Thyroid gland (tissue), 4 donors: ENCODE results near the gene SLC43A3. TPM values are rescaled to one million over a fixed set of nuclear protein-coding genes. Genes with fewer than 3 reads are reported as not detected.

Experiments used
- DNase-seq, 2 donors: peaks; one replicate each; pipeline ENCODE4 v3.0.0-alpha.2; 2019
- H3K27ac ChIP-seq, 3 donors: fragments of 200-600 bp; sonication (generic); 1 replicate in 2 of 3; 2 replicates in 1 of 3; pipeline ENCODE4 v1.5.1; 2016 to 2019; ENCODE audit warnings: mild to moderate bottlenecking in 1 of 3, moderate library complexity in 1 of 3
- H3K27me3 ChIP-seq: fragments of 200-600 bp; sonication (generic); one replicate; pipeline ENCODE4 v1.5.1; 2019
- H3K36me3 ChIP-seq, 2 donors: fragments of 200-600 bp; sonication (generic); one replicate each; pipeline ENCODE4 v1.5.1; 2016 to 2019
- H3K4me1 ChIP-seq, 2 donors: fragments of 200-600 bp; sonication (generic); one replicate each; pipeline ENCODE4 v1.5.1; 2017 to 2019
- H3K4me3 ChIP-seq, 3 donors: fragments of 200-600 bp; sonication (generic); replicated peaks in 1 of 3; 1 replicate in 2 of 3; 2 replicates in 1 of 3; pipeline ENCODE4 v1.5.1; 2016; ENCODE audit warnings: mild to moderate bottlenecking in 1 of 3
- H3K9me3 ChIP-seq: fragments of 200-600 bp; sonication (generic); one replicate; pipeline ENCODE4 v1.5.1; 2017
- CTCF ChIP-seq, 6 experiments: fragments of 200-600 bp in 3 of 6; fragments of 450-650 bp in 3 of 6; sonication (generic) in 3 of 6; IDR thresholded peaks; one replicate each; pipeline ENCODE4 v1.5.1; 2016 to 2019; ENCODE audit warnings: antibody characterized with exemption in 6 of 6, mild to moderate bottlenecking in 2 of 6, inconsistent platforms in 1 of 6, moderate library complexity in 1 of 6
- POLR2A ChIP-seq, 2 donors: fragments of 450-650 bp; IDR thresholded peaks; one replicate each; pipeline ENCODE4 v1.6.1; 2017; ENCODE audit warnings: antibody characterized with exemption in 2 of 2, mild to moderate bottlenecking in 2 of 2, moderate library complexity in 1 of 2
- WGBS, 2 donors: methylation state at CpG; one replicate each; pipeline ENCODE4 v1.1.5; 2017; 5-methylcytosine and 5-hydroxymethylcytosine counted together
- intact Hi-C: fragments of 100-400 bp; cut with DNase I; formaldehyde crosslinking; loops from one replicate; pipeline ENCODE4 v1.15.1; 2023
- total RNA-seq, 4 donors: library from RNA; depleted of rRNA; stranded (reverse); fragments of >200 nt; gene quantifications; one replicate each; pipeline ENCODE4 v1.2.3, GENCODE V29; 2016

SLC43A3 gene
- total RNA-seq, 4 donors from 2014 or later, result 124 to 321 (median 218) TPM

DNA sequence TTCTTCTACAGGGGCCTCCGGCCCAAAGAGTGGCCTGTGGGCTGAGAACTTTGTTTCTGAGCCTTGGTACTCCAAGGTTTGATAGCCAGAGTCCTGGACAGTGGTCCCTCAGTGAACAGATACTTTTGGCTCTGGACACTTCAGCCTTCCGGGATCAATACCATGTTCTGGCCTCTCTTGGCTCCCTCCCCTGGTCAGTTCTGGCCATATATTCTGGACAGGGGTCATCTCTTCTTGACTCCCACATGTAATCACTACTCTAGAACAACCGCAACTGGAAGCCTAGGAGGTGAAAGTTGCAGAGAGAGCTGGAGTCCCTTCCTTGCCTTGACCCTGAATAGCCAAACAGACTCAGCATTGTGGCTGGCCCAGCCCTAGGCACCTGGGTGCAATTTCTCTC, 35.7 kb upstream of the SLC43A3 start:
- Histone ChIP-seq H3K27me3 (no peaks in the 10 kb centered on the region), H3K9me3 (no peaks in the 10 kb centered on the region), H3K27ac (no peak overlapping the region), H3K36me3 (no peaks in the 10 kb centered on the region), H3K4me3 (no peak overlapping the region), H3K4me1 (peaks cover 26 to 42% of the 10 kb centered on the region in 2 donors)
- TF ChIP-seq POLR2A (IDR thresholded peaks at IDR 0.05), result no peak
- TF ChIP-seq CTCF (IDR thresholded peaks at IDR 0.05), result no peak
- intact Hi-C loops, result no loop called here
- DNase-seq, result no peak
- WGBS, 2 donors, result 67 to 92% methylated on average over 2 to 3 of the region's 3 CpGs

DNA sequence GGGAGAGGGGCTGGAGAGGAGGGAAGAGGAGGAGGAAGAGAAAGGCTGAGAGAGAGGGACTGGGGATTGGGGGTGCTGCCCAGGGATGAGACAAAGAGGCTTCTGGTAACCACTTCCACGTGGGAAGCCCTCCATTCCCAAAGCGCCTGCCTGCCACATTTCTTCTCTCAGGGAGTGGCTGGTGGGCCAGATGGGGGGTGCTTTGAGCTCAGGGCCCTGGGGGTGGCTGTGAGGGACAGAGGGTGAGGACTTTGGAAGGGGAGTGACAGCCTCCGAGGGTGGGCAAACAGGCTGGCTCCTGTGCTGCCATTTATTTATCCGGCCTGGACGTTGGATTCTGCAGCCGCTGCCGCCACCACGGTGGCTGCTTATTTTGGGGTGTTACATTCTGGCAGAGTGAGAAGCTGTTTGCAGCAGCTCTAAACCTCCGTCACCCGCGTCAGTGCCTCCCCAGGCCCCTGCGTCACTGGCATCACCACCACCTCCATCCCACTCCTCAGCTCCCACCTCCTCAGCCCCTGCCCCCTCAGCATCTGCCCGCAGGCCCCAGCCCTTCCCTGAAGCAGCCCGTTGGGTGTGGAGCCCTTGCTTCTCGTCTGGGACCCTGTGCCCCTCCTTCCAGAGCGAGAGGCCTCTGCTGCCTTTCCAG, 35.0 kb upstream of the SLC43A3 start:
- Histone ChIP-seq H3K4me1 (peaks cover 33 to 47% of the 10 kb centered on the region in 2 donors), H3K9me3 (no peaks in the 10 kb centered on the region), H3K4me3 (peak overlapping the region in 1 of 3 donors; percentile 91), H3K27me3 (no peaks in the 10 kb centered on the region), H3K27ac (no peak overlapping the region), H3K36me3 (no peaks in the 10 kb centered on the region)
- DNase-seq, result no peak
- TF ChIP-seq CTCF (IDR thresholded peaks at IDR 0.05) (no peak), POLR2A (IDR thresholded peaks at IDR 0.05) (no peak)
- 79 to 85% methylated on average over 16 of the region's 16 CpGs for WGBS, 2 donors
- intact Hi-C loops, result no loop called here

GRCh38 chr11:57460758-57461749, 34.1 kb upstream of the SLC43A3 start:
- DNase-seq, result peak; percentile 60 to 65
- TF ChIP-seq CTCF (IDR thresholded peaks at IDR 0.05), result no peak
- no peak for TF ChIP-seq POLR2A (IDR thresholded peaks at IDR 0.05)
- Histone ChIP-seq H3K9me3 (no peaks in the 10 kb centered on the region), H3K27ac (peak overlapping the region in 2 of 3 donors; percentile 56 to 74), H3K4me1 (peaks cover 34 to 49% of the 10 kb centered on the region in 2 donors), H3K36me3 (no peaks in the 10 kb centered on the region), H3K4me3 (peak overlapping the region; percentile 55 to 91 (median 58)), H3K27me3 (no peaks in the 10 kb centered on the region)
- WGBS, 2 donors, result 17 to 18% methylated on average over 16 to 17 of the region's 50 CpGs
- intact Hi-C loops, result no loop called here

DNA sequence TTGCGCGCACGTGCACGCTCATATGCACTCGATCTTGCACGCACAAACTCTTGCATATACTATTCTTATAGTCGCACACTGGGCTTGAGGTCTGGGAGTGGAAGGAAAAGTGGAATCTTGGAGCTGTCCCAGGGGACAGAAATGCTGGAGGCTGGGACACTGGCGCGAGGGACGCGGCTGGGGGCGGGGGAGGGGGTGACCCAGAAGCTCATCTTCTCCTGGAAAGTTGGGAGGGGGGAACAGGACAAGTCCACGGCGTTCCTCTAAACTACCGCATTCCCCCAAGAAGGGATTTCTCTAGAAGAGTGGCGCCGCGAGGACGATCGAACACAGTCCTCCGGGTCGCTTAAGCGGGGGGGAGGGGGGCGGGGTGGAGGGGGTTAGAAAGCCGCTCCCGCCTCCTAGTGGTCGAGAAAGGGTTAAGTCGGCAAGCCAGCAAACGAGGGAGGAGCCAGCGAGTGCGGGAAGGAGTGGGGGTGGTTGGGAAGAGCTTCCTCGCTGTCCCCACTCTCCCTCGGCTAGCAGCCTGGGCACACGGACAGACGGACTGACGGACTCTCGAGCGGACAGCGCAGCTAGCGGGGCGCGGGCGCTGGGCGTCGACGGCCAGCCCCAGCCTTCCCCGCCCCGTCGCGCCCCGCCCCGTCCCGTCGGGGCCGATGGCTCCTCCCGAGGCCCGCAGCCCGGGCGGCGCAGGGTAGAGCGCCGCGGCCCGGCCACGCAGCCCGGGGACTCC, 33.3 kb upstream of the SLC43A3 start, which contains the start of gene RTN4RL2:
Gene RTN4RL2 (plus strand): TSS at position 507 of the 736 bp plus-strand sequence. CDS start 338 bp downstream, outside the sequence.
- intact Hi-C loops, result no loop called here
- Histone ChIP-seq H3K9me3 (no peaks in the 10 kb centered on the region), H3K4me1 (peaks cover 34 to 49% of the 10 kb centered on the region in 2 donors), H3K4me3 (peak within 1 kb of the TSS; percentile 55 to 91 (median 58)), H3K36me3 (no peaks in the 10 kb centered on the region), H3K27me3 (no peaks in the 10 kb centered on the region), H3K27ac (peak within 1 kb of the TSS in 2 of 3 donors; percentile 56 to 74)
- DNase-seq, result peak; percentile 62 to 63
- TF ChIP-seq POLR2A (IDR thresholded peaks at IDR 0.05), result peak in 1 of 2 donors; percentile 59
- TF ChIP-seq CTCF (IDR thresholded peaks at IDR 0.05), result peak in 1 of 6 experiments; percentile 33
- WGBS, 2 donors, result 0% methylated on average over 26 to 29 of the region's 66 CpGs
